ENCODE data around the gene RAB11A.
A peak's percentile ranks its signal among the peaks of the same experiment; 100 is the strongest.

RAB11A gene

DNA sequence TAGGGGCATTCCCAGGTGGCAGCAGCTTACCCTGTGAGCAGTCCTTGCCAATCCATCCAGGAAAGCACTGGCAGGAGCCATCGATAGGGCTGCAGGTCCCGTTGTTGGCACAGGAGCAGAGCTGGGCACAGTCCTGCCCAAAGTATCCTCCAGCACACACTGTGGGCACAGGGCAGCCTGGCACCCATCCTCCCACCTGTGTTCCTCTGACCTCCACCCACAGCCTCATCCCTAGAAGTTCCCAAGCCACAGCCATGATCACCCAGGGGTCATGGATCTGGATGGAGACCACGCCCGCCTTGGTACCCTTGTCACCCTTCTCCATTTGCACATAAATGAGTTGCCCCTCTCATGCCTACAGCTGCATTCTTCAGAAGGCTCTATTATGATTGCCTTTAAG, 48.6 kb downstream of the RAB11A start:
- no peak for DNase-seq (ENCODE audit: low spot score)

DNA sequence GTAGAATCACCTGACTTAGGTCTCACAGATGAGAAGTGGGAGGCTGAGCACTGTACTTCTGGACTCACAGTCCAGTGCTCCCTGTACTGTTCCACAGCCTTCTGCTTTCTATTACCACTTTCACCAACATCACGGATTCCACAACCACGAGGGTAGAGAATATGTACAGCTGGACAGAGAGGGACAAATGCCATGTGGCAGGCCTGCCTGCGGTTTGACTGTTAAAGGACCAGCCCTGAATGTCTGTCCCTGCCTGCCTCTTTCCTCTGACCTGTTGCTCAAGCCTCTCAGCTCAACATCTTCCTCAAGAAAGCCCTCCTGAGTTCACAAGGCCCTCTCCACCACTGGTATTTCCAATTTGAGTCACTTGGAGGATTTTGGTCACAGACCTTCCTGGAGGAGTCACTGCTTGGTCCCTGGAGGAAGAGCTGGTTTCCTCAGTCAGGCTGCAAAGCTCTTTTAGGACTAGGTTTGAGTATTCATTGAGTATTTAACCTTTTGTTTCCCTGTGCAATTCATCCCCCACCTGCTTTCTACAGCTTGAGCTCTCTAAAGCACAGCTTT, 49.1 kb downstream of the RAB11A start:
- no peak for DNase-seq (ENCODE audit: low spot score)

DNA sequence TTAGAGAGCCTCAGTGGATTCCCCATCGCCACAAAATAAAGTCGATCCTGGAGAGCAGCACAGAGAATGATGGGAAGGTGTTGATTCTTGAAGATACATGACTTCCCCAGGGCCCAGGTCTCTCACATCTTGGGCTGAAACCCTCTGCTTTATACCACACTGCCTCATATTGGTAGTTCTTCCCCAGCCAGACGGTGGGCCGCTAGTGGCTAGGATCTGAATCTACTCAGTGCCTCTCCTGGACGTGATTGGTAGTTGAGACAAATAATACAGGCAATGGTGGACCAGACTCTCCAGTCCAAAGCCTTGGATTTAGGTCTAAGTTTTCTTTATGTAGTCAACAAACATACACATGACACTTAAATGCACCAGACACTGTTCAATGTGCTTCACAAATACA, 49.7 kb downstream of the RAB11A start:
- no peak for DNase-seq (ENCODE audit: low spot score)

DNA sequence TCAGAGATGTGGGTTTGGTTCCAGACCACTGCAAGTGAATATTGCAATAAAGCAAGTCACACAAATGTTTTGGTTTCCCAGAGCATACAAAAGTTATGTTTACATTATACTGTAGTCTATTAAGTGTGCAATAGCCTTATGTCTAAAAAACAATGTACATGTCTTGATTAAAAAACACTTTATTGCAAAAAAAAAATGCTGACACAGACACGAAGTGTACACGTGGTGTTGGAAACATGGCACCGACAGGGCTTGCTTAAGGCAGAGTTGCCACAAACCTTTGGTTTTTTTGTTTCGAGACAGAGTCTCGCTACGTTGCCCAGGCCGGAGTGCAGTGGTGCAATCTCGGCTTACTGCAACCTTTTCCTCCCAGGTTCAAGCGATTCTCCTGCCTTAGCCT, 50.1 kb downstream of the RAB11A start:
- no peak for DNase-seq (ENCODE audit: low spot score)

DNA sequence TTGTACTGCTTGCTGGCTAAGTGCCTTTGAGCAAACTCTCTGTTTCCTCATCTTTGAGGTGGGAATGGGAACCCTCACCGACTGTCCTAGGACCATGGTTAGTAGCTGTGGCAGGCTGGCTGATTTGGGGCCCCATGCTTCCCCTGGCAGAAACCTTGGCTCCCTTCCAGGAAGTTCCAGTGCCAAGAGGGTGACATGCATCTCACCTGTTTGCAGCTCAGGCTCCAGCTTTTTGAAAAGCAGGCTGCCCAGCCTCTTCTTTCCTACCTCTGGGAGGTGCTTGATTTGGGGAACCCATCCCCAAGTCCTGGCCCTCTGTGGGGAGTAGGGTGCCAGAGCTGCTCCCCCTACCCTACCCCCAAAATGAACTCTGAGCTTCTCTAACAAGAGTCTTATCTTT, 50.8 kb downstream of the RAB11A start:
- DNase-seq (ENCODE audit: low spot score) = no peak

DNA sequence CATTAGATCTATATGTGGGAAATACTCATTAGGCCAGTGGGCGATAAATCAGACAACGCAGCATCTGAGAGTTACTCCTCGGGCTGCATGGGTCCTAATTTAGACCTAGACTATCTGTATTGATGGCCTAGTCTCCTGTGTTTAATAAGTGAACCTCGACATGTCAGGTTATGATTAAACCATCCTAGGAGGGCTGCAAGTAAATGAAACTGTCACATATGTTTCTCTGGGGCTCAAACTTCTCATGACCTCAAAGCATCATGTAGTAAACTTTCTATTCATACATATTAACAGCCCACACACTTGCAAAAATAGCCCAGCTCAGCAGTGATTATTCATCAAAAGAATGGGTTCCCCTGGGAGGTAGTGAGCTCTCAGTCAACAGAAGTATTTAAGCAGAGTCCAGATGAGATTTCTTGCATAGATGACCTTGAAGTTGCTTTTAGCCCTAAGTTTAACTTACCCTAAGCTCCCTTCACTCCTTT, 51.6 kb downstream of the RAB11A start:
- no peak for DNase-seq (ENCODE audit: low spot score)

DNA sequence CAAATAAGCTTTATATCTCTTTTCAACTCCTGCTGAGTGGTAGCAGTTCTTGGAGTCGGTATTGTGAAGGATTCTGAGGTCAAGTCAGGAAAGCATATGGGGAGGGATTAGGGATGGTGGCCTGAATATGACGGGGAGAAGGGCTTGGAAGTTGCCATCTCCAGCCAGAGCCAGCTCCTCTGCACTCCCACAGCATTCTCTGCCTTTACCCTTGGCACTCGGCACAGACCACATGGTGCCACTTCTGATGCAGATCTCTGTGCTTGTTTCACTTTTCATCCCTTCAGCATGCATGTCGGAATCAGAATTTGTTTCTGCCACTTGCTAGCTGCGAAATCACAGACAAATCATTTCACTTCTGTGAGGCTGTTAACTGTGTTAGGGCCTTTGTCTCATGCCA, 52.5 kb downstream of the RAB11A start:
- DNase-seq (ENCODE audit: low spot score) = peak; percentile 44

DNA sequence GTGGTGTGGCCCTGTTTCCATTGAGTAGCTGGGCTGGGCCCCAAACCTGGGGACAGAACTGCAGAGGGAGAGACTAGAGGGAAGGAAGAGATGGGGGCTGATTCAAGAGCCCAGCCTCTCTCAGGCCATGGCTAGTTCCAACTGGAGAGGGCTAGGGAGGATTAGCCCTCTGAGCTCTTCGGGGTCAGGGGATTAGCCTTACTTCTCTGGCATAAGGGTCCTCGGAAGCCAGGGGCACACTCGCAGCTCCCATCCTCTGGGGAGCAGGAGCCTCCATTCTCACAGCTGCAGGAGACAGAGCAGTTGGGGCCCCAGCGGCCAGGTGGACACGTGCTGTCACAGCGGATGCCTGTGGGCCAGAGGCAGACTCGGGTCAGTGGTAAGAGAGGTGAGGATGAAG, 53.3 kb downstream of the RAB11A start:
- no peak for DNase-seq (ENCODE audit: low spot score)

DNA sequence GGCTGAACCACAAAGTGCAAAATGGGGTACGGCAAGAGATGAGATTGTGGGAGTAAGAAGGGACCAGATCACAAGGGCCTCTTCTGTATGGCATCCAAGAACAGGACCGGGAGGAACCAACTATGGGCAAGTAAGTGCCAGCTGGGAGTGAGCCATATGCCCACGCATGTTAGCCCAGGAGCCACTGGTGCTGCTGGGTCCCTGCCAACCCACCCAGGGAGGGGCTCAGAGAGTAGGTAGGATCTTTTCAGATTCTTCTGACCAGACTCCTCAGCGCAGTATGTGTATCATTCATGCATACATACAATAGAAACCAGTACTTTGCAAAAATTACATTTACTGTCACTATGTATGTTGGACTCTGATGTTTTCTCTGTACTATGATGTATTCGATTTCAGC, 54.0 kb downstream of the RAB11A start:
- DNase-seq (ENCODE audit: low spot score) = no peak

DNA sequence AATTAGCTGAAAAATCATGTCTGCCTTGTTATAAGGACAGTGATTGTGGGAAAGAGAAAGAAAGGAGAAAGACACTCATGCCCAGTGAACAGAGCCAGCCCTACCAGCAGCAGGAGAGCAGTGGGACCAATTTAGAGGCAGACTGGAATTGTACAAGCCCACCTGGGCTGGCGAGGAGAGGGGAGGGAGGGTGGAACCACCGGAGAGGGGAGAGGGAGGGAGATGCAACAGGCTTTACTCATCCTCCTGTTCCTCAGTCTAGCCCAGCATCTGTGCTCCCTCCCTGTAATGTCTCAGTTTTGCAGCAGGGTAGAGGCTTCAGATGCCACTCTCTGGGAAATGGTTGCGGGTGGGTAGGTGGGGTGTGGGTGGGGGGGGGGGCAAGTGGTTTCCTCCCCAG, 54.7 kb downstream of the RAB11A start:
- DNase-seq (ENCODE audit: low spot score) = no peak

DNA sequence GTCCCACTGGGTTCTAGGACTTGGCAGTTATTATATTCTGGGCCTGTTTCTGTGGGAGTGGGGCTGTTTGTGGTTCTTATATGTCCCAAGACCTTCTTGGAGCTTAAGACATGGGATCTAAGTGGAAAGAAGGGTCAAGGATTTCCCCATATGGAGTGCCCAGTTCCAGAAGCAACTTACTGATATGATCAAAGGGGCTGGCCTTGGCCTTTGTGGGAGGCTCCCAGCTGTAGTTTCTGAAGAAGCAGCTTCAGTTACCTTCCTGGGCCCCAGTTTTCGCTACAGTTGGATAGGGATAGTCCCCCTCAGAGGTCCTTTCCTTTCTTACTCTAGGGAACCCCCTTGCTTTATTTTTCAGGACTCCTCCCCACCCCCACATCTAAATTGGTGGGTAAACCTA, 56.0 kb downstream of the RAB11A start:
- DNase-seq (ENCODE audit: low spot score) = no peak

DNA sequence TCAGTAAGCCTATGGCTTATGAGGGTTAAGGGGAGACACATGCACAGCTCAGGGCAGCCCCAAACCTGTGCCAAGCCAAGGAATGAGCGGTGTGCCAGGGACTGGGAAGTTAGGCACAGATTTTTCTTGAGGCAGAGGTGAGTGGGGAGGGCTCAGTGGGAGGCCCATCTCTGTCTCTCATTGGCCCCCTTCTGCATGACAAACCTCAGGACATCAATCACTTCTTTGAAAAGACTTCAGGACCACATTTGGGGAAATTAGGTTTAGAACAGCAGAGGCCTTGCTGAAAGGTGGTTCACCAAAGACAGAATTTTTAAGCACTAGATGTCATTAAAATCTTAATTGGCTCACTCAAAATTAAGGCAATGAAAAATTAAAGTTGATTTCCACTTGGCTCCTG, 57.2 kb downstream of the RAB11A start:
- DNase-seq (ENCODE audit: low spot score) = no peak

DNA sequence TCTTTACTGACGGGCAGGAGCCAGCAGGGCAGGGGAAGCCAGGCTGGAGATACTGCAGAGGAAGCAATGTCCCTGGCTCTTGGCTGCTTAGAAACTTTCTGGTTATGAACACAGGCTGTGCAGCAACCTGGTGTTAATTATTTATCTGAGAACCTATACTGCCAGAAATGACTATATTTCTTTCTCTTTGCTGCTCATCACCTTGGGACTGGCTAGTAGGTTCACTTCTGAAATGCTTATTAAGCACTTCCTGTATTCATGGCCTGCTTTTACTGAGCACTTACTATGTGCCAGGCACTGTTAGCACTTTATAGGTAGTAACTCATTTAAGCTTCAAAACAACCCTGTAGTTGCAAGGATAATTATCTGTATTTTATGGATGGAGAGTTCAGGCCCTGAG, 57.6 kb downstream of the RAB11A start:
- DNase-seq (ENCODE audit: low spot score) = no peak

DNA sequence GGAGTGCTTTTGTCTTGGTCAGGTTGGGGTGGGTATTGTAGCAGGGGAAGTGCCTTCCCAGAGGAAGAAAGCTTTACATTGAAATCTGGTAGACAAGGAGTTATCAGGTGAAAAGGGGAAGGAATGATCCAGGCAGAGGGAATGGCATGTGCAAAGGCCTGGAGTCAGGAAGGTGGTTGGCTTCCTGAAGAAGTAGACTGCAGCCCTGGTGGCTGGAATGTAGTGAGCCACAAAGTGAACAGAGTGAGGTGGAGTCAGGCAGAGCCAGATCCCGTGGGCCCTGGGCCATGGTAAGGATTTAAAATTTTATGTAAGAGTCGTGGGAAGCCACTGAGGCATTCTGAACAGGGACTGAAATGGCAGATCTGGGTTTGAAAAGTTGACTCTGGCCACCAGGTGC, 58.3 kb downstream of the RAB11A start:
- DNase-seq (ENCODE audit: low spot score) = no peak

DNA sequence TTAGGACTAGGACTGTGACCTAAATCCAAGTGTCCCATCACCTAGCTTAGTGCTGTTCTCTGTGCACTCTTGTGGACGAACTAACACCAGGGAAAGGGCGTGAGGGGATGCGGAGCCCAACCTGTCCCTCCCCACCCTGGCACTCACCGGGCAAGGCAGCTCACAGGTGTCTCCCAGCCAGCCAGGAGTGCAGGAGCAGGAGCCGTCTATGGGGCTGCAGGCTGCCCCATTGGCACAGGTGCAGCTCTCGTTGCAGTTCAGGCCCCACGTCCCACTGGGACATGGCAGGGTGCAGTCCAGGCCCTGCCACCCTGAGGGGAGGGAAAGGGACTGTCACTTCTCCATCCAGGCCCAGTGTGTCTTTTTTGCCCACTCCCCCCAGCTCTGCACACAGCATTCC, 60.3 kb downstream of the RAB11A start:
- no peak for DNase-seq (ENCODE audit: low spot score)

DNA sequence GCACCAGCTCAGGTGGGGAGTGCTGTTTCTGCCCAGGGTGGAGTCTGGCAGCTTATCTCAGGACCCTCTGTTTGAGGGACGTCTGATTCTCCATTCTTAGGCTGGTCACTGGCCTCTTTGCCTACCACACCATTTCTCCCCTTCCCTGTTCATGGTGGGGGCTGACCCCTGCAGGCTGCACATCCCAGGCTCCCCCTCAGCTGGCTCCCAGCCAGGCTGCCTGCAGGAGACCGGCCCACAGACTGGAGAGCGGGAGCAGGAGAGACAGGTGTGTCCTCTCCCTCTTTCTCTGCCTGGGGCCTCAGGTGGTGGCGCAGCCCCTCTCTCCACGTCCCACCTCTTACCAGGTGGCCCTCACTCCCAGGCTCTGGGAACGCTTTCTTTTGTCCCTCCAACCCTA, 60.8 kb downstream of the RAB11A start:
- DNase-seq (ENCODE audit: low spot score) = no peak

DNA sequence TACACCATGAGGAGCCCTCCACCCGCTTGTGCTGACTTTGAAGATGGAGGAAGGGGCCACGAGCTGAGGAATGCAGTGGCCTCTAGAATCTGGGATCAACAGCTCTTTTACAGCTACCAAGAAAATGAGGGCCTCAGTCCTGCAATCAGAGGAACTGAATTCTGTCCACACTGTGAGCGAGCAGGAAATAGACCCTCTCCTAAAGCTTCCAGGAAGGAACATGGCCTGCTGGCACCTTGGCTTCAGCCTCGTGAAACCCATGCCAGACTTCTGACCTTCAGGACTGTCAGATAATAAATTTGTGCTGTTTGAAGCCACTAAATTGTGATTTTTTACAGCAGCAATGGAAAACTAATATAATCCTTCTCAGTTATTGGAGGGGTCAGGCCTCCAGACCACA, 61.9 kb downstream of the RAB11A start:
- no peak for DNase-seq (ENCODE audit: low spot score)

DNA sequence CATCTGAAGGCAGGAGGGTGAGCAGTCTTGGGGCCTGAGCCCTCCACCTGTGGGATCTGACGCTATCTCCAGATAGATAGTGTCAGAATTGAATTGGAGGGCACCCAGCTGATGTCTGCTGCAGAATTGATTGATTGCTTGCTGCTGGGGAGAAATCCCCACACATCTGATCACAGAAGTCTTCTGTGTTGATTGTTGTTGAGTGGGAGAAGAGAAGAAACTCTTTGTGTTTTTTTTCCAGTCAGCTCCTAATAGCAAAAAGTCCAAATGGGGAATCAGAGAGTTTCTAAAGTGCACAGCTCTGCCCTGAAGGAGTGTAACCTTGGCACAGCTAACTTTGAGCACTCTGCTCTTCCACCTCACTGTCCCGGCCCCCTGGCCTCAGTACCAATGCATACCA, 66.1 kb downstream of the RAB11A start:
- peak; percentile 69 for DNase-seq (ENCODE audit: low spot score)

DNA sequence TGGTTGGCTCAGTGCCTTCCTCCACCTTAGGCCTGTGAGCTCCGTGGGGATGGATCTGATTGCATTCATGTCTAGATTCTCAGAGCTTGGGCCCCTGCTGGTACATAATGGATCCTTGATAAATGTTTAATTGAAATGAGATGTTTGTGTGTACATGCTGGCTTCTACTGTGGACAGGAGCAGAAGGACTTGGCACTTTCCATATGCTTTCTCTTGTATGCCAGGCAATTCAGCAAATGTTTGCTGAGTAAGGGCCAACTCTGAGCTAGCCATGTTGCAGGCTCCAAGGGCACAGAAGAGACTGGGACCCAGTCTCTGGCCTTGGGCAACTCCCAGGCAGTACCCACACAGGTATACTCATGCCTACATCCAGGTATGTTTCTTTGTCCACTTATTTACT, 67.0 kb downstream of the RAB11A start:
- DNase-seq (ENCODE audit: low spot score) = no peak

DNA sequence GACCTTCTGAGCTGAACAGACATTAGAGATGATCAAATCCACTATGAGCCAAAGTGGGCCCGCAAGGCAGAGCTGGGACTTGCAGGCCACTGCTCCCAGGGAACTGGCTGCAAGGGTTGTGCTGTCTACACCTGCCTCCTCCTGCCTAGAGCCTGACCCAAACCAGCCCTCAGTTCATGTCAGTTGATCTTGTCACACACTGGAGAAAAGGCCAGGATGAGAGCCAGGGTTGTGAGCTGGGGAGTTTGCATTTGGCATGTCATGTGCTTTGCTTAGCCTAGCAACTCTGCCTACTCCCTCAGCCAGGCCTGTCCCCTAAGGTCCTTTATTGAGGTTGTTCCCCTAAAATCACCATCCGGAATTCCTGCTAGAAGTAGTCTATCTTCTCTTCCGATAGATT, 67.8 kb downstream of the RAB11A start:
- DNase-seq (ENCODE audit: low spot score) = peak; percentile 36

DNA sequence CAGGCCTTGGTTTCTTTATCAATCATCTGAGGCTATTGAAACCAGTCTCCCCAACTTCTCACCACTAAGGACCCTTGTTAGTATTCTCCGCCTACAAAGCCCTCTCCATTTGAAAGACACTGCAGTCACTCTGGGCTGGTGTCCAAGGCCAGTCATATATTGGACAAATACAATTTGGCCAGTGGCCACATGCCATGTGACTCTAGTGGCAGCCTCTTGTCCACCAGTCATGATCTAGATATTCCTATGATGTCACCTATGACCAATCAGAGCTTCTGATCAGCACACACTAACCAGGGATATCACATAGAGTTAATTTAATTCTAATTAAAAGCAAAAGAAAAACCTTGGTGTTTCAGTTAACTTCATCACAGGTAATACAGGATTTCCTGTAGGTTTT, 68.2 kb downstream of the RAB11A start:
- peak; percentile 56 for DNase-seq (ENCODE audit: low spot score)

DNA sequence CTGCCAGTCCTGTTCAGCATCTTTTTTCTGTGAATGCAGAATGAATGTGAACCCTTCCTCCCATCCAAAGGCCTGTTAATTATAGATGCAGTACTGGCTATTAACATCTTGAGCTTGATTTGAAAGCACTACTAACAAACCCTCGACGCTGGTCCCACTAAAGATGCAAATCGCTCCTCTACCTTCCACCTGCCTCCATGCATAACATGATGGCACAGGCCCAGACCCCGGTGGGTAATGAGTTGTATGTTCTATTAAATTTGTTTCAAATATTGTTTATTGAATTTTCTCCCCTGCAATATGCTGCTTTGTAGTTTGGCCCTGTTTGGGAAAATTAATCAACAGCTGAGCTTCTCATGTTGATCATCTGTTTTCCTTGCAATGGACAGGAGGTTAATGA, 69.3 kb downstream of the RAB11A start:
- DNase-seq (ENCODE audit: low spot score) = no peak

DNA sequence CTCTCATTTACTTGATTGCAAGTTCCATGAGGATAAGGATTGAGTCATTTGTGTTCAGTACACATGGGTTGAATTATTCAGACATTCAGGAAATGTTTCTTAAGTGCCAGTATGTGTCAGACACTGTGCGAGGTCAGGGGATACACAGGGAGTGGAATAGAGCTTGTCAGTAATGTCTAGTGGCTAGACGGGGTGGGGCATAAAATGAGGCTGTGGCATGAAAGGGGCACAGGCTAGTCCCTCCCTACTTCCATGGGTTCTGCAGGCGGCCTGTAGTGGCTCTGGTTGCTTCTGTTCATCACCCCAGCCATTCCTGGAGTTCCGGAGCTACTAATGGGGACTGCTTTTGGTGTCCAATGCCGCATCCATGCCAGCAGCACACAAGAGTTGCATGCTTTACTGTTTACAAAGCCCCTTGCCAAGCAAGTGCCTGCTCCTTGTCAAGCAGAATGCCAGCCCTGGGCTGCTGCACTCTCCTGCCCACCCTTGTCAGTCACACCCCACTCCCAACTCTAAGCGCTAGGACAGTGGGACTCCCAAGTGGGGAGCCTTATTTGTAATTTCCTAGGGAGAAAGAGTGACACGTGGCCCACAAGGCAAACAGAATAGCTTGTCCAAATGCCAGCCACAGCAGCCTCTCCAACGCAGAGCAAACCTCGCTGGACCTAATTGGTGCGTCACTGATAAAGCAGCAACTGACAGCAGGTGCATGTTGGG, 70.8 kb downstream of the RAB11A start:
- no peak for DNase-seq (ENCODE audit: low spot score)

DNA sequence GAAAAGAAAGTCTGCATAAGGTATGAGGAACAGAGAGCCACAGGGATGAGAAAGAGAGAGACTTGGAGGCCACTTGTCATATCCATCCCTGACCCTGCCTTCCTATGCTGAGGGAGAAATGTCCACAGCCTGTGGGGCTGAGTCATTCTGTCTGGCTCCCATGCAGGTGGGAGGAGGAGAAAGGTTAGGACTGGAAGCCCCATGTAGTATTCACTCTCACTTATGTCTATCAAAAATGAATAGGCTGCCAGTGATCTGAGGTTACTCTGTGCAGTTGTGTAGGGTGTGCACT, 71.3 kb downstream of the RAB11A start:
- no peak for DNase-seq (ENCODE audit: low spot score)
